Keratinocyte (primary cell): ENCODE data around the gene GTPBP6. TPM values are rescaled to one million over a fixed set of nuclear protein-coding genes. Genes with fewer than 3 reads are reported as not detected.

Experiments used
- DNase-seq: peaks from one replicate; pipeline ENCODE4 v3.0.0-alpha.2; 2011; ENCODE audit warnings: low read depth, missing footprints, low spot score
- FAIRE-seq: peaks from 2 replicates; lab custom pipeline; 2011; peaks lifted over from hg19 to GRCh38; lab: Jason Lieb, UNC
- H2AFZ ChIP-seq: 2 replicates; pipeline ENCODE4 v1.6.0; 2012; ENCODE audit warnings: low read length, control low read depth, inconsistent platforms; ENCODE audit not compliant: control insufficient read depth
- H3K27ac ChIP-seq: 2 replicates; pipeline ENCODE4 v1.5.1; 2011; ENCODE audit warnings: low read length; ENCODE audit not compliant: control insufficient read depth, insufficient read depth
- H3K27me3 ChIP-seq: 3 replicates; pipeline ENCODE4 v1.6.0; 2011; ENCODE audit warnings: low read length; ENCODE audit not compliant: control insufficient read depth, insufficient read depth; ENCODE audit errors: extremely low read depth
- H3K36me3 ChIP-seq, 2 experiments: 2 replicates in 1 of 2; 3 replicates in 1 of 2; pipeline ENCODE4 v1.5.1; 2011; ENCODE audit warnings: low read length in 2 of 2, mild to moderate bottlenecking in 1 of 2; ENCODE audit not compliant: control insufficient read depth in 2 of 2, insufficient read depth in 2 of 2; ENCODE audit errors: extremely low read depth in 1 of 2
- H3K4me1 ChIP-seq: 3 replicates; pipeline ENCODE4 v1.5.1; 2011; ENCODE audit warnings: low read length; ENCODE audit not compliant: control insufficient read depth, insufficient read depth; ENCODE audit errors: extremely low read depth
- H3K4me2 ChIP-seq: 3 replicates; pipeline ENCODE4 v1.6.0; 2011; ENCODE audit warnings: low read depth, low read length; ENCODE audit not compliant: control insufficient read depth, insufficient read depth; ENCODE audit errors: extremely low read depth
- H3K4me3 ChIP-seq, 3 experiments: fragments of 200-600 bp in 1 of 3; sonication (generic) in 1 of 3; 2 replicates in 2 of 3; 3 replicates in 1 of 3; pipeline ENCODE4 v1.5.1; 2011 to 2016; ENCODE audit warnings: low read length in 3 of 3, mild to moderate bottlenecking in 3 of 3, control low read depth in 2 of 3, inconsistent platforms in 1 of 3, low read depth in 1 of 3, mixed read lengths in 1 of 3, mixed run types in 1 of 3, moderate library complexity in 1 of 3; ENCODE audit not compliant: control insufficient read depth in 2 of 3, insufficient read depth in 2 of 3; ENCODE audit errors: extremely low read depth in 1 of 3
- H3K79me2 ChIP-seq: 2 replicates; pipeline ENCODE4 v1.6.0; 2012; ENCODE audit warnings: low read length; ENCODE audit not compliant: control insufficient read depth, insufficient read depth
- H3K9ac ChIP-seq: 3 replicates; pipeline ENCODE4 v1.6.0; 2011; ENCODE audit warnings: low read length; ENCODE audit not compliant: control insufficient read depth, insufficient read depth; ENCODE audit errors: extremely low read depth
- H3K9me1 ChIP-seq: 3 replicates; pipeline ENCODE4 v1.6.0; 2011; ENCODE audit warnings: low read length; ENCODE audit not compliant: control insufficient read depth, insufficient read depth; ENCODE audit errors: extremely low read depth
- H3K9me3 ChIP-seq: 2 replicates; pipeline ENCODE4 v1.5.1; 2012; ENCODE audit warnings: low read depth, low read length; ENCODE audit not compliant: control insufficient read depth
- H4K20me1 ChIP-seq: 3 replicates; pipeline ENCODE4 v1.6.0; 2011; ENCODE audit warnings: low read length; ENCODE audit not compliant: control insufficient read depth, insufficient read depth; ENCODE audit errors: extremely low read depth
- EZH2 ChIP-seq: IDR thresholded peaks from one replicate; pipeline ENCODE4 v1.6.1; 2012; ENCODE audit warnings: inconsistent platforms, mild to moderate bottlenecking, low read length, moderate library complexity
- dilution Hi-C: fragments of 300-500 bp; cut with MboI; formaldehyde crosslinking; loops from one replicate; pipeline ENCODE4 v1.7.0; 2020; ENCODE audit warnings: low sequenced_read_pairs; ENCODE audit not compliant: extremely low pct_ligation_motif_present
- polyA plus RNA-seq, 5 experiments: library from polyadenylated mRNA; depleted of rRNA in 3 of 5; stranded (reverse) in 3 of 5; stranded (forward) in 1 of 5; unstranded in 1 of 5; fragments of >200 nt; gene quantifications; 1 replicate in 1 of 5; 2 replicates in 3 of 5; 3 replicates in 1 of 5; pipeline versions ENCODE4 v1.2.1 to v1.2.3, GENCODE V29; 2011 to 2012; ENCODE audit warnings: missing spikeins in 2 of 5, low read depth in 1 of 5, low replicate concordance in 1 of 5
- TF ChIP-seq, protein P1 (sequence below), 3 experiments: IDR thresholded peaks in 1 of 3; conservative IDR thresholded peaks in 1 of 3; optimal IDR thresholded peaks in 1 of 3; 2 replicates in 2 of 3; 3 replicates in 1 of 3; pipeline versions ENCODE3 to v1.5.1; 2011; ENCODE audit warnings: low read length in 3 of 3, mild to moderate bottlenecking in 3 of 3, moderate library complexity in 2 of 3, control low read depth in 1 of 3, inconsistent platforms in 1 of 3; ENCODE audit not compliant: insufficient read depth in 2 of 3; ENCODE audit errors: extremely low read depth in 1 of 3

GTPBP6 gene
- polyA plus RNA-seq, 1 donor (not counting 4 experiments of a cell fraction or from before 2014, with no cell fraction given): 16.7 TPM

DNA sequence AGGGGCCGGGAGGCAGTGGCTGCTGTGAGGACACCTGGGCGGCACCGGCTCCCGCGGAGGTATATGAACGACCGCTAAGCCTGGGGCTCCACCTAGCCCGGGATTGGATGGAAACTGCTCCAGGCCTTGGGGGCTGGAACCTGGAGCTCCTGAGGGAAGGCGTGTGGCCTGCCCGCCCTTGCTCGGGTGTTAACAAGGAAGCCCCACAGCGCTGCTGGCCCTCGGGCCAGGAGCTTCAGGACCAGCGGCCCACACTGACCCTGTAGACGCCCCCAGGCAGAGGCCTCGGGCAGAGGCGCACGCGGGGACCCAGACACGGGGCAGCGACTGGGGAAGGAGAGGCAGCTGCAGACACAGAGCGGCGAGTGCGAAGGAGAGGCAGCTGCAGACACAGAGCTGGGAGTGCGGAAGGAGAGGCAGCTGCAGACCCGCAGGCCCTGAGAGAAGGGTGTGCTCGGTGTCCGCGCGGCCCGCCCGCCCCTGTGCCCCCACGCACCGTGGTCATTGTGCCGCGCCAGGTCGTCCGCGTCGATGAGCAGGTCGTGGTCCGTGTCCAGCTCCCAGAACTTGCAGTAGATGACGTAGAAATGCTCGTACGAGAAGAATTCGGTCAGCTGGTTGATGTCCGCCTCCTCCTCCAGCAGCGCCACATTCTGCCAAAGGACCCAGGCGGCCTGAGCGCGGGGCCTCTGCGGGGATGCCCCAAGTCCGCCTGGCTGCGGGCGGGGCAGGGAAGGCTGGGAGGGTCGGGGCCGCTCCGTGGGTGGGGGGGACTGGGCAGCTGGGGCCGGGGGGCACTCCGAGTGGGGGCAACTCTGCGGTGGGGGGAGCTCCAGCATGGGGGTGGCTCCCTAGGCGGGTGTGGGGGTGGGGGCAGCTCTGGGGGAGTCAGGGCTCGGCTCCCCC lies 26.7 kb upstream of the GTPBP6 start:
- H3K36me3 ChIP-seq: peaks cover 0 to under 1% of the 10 kb centered on the region in 2 experiments
- H3K79me2 ChIP-seq: no peaks in the 10 kb centered on the region
- peaks cover 2% of the 10 kb centered on the region for H3K9me3 ChIP-seq
- H3K9ac ChIP-seq: no peak overlapping the region
- dilution Hi-C loops: no loop called here
- no peaks in the 10 kb centered on the region for H4K20me1 ChIP-seq
- H3K4me3 ChIP-seq: no peak overlapping the region
- TF ChIP-seq, protein P1, sequence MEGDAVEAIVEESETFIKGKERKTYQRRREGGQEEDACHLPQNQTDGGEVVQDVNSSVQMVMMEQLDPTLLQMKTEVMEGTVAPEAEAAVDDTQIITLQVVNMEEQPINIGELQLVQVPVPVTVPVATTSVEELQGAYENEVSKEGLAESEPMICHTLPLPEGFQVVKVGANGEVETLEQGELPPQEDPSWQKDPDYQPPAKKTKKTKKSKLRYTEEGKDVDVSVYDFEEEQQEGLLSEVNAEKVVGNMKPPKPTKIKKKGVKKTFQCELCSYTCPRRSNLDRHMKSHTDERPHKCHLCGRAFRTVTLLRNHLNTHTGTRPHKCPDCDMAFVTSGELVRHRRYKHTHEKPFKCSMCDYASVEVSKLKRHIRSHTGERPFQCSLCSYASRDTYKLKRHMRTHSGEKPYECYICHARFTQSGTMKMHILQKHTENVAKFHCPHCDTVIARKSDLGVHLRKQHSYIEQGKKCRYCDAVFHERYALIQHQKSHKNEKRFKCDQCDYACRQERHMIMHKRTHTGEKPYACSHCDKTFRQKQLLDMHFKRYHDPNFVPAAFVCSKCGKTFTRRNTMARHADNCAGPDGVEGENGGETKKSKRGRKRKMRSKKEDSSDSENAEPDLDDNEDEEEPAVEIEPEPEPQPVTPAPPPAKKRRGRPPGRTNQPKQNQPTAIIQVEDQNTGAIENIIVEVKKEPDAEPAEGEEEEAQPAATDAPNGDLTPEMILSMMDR (optimal IDR thresholded peaks at IDR 0.05 in 1 of 3, IDR thresholded peaks at IDR 0.05 in 1 of 3, conservative IDR thresholded peaks at IDR 0.05 in 1 of 3; ENCODE audit: extremely low read depth in 1 of 3, insufficient read depth in 2 of 3, low read length in 3 of 3): no peak
- TF ChIP-seq EZH2: no peak
- H3K9me1 ChIP-seq: no peaks in the 10 kb centered on the region
- H3K4me1 ChIP-seq: no peaks in the 10 kb centered on the region
- no peak overlapping the region for H3K4me2 ChIP-seq
- DNase-seq (no peak), FAIRE-seq (no peak)
- H3K27me3 ChIP-seq: no peaks in the 10 kb centered on the region
- no peak overlapping the region for H3K27ac ChIP-seq
- no peak overlapping the region for H2AFZ ChIP-seq

DNA sequence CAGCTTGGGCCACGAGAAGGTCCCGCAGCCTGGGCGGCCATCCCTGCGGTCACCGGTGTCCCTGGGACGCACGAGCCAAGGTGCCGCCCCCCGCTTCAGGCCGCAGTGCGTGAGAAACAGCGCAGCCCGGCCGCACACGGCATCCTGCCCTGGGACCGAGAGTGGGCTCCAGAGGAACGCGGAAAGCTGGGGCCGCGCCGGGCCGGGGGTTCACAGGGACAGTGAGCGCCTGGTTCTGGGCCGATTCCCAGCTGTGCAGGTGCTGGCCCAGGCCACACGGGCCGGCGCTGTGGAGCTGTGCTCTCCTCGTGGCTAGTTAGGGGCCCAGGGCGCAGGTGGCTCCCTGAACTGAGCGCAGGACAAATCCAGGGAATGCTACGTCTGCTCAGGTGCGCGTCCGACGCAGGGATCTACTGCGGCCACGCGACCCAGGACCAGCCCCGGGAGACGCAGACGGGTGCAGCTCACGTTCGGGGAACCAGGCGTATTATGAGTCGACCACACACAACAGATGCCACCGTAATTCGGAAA lies 25.8 kb upstream of the GTPBP6 start:
- TF ChIP-seq EZH2: no peak
- TF ChIP-seq, protein P1 (optimal IDR thresholded peaks at IDR 0.05 in 1 of 3, IDR thresholded peaks at IDR 0.05 in 1 of 3, conservative IDR thresholded peaks at IDR 0.05 in 1 of 3; ENCODE audit: extremely low read depth in 1 of 3, insufficient read depth in 2 of 3, low read length in 3 of 3): no peak
- Histone ChIP-seq H3K9me1 (no peaks in the 10 kb centered on the region), H3K4me3 (no peak overlapping the region), H3K36me3 (no peaks in the 10 kb centered on the region), H3K9me3 (peaks cover 2% of the 10 kb centered on the region), H3K9ac (no peak overlapping the region), H3K79me2 (no peaks in the 10 kb centered on the region), H2AFZ (no peak overlapping the region), H3K4me2 (no peak overlapping the region), H3K4me1 (no peaks in the 10 kb centered on the region), H4K20me1 (no peaks in the 10 kb centered on the region), H3K27ac (no peak overlapping the region), H3K27me3 (no peaks in the 10 kb centered on the region)
- dilution Hi-C loops: no loop called here
- no peak for FAIRE-seq
- no peak for DNase-seq
